Measurements from ENCODE around the gene ABCG1.

The ABCG1 gene

GRCh38 chr21:42253466-42253865 is 34.5 kb downstream of the ABCG1 start:
- H3K27me3 Mint-ChIP-seq = no peaks in the 10 kb centered on the region
- H3K9me3 Mint-ChIP-seq = no peaks in the 10 kb centered on the region
- no peak overlapping the region for H3K4me3 Mint-ChIP-seq
- H3K27ac Mint-ChIP-seq = no peak overlapping the region
- DNase-seq = no peak
- H3K4me1 Mint-ChIP-seq (ENCODE audit: low read depth) = peaks cover 32% of the 10 kb centered on the region
- H3K36me3 Mint-ChIP-seq (ENCODE audit: low read depth) = no peaks in the 10 kb centered on the region

GRCh38 chr21:42254083-42254482 is 35.1 kb downstream of the ABCG1 start:
- H3K27me3 Mint-ChIP-seq = no peaks in the 10 kb centered on the region
- H3K27ac Mint-ChIP-seq = no peak overlapping the region
- no peaks in the 10 kb centered on the region for H3K9me3 Mint-ChIP-seq
- H3K4me3 Mint-ChIP-seq = no peak overlapping the region
- DNase-seq = no peak
- peaks cover 36% of the 10 kb centered on the region for H3K4me1 Mint-ChIP-seq (ENCODE audit: low read depth)
- H3K36me3 Mint-ChIP-seq (ENCODE audit: low read depth) = no peaks in the 10 kb centered on the region

- Mint-ChIP-seq H3K36me3 (ENCODE audit: low read depth) (no peaks in the 10 kb centered on the region), H3K9me3 (no peaks in the 10 kb centered on the region), H3K4me3 (no peak overlapping the region), H3K4me1 (ENCODE audit: low read depth) (peaks cover 34% of the 10 kb centered on the region), H3K27ac (peak overlapping the region; percentile 11), H3K27me3 (no peaks in the 10 kb centered on the region)
- no peak for DNase-seq
Observed at GRCh38 chr21:42254651-42255601, 36.0 kb downstream of the ABCG1 start.

- Mint-ChIP-seq H3K27ac (no peak overlapping the region), H3K36me3 (ENCODE audit: low read depth) (no peaks in the 10 kb centered on the region), H3K9me3 (no peaks in the 10 kb centered on the region), H3K4me1 (ENCODE audit: low read depth) (peaks cover 32% of the 10 kb centered on the region), H3K4me3 (no peak overlapping the region), H3K27me3 (no peaks in the 10 kb centered on the region)
- DNase-seq = no peak
Observed at GRCh38 chr21:42255825-42256224, 36.9 kb downstream of the ABCG1 start.

- Mint-ChIP-seq H3K27me3 (no peaks in the 10 kb centered on the region), H3K4me1 (ENCODE audit: low read depth) (peaks cover 28% of the 10 kb centered on the region), H3K36me3 (ENCODE audit: low read depth) (no peaks in the 10 kb centered on the region), H3K27ac (no peak overlapping the region), H3K9me3 (no peaks in the 10 kb centered on the region), H3K4me3 (no peak overlapping the region)
- DNase-seq = no peak
Observed at GRCh38 chr21:42256316-42256715, 37.4 kb downstream of the ABCG1 start.

GRCh38 chr21:42257091-42257765 is 38.3 kb downstream of the ABCG1 start:
- no peaks in the 10 kb centered on the region for H3K27me3 Mint-ChIP-seq
- H3K36me3 Mint-ChIP-seq (ENCODE audit: low read depth) = no peaks in the 10 kb centered on the region
- no peak overlapping the region for H3K4me3 Mint-ChIP-seq
- H3K27ac Mint-ChIP-seq = no peak overlapping the region
- DNase-seq = no peak
- no peaks in the 10 kb centered on the region for H3K9me3 Mint-ChIP-seq
- H3K4me1 Mint-ChIP-seq (ENCODE audit: low read depth) = peaks cover 25% of the 10 kb centered on the region

- DNase-seq = peak; percentile 88
- Mint-ChIP-seq H3K36me3 (ENCODE audit: low read depth) (no peaks in the 10 kb centered on the region), H3K4me3 (no peak overlapping the region), H3K4me1 (ENCODE audit: low read depth) (peaks cover 23% of the 10 kb centered on the region), H3K9me3 (no peaks in the 10 kb centered on the region), H3K27me3 (no peaks in the 10 kb centered on the region), H3K27ac (no peak overlapping the region)
Observed at GRCh38 chr21:42258150-42258884, 39.4 kb downstream of the ABCG1 start.

- peaks cover 18% of the 10 kb centered on the region for H3K4me1 Mint-ChIP-seq (ENCODE audit: low read depth)
- H3K36me3 Mint-ChIP-seq (ENCODE audit: low read depth) = no peaks in the 10 kb centered on the region
- H3K27me3 Mint-ChIP-seq = no peaks in the 10 kb centered on the region
- DNase-seq = no peak
- no peaks in the 10 kb centered on the region for H3K9me3 Mint-ChIP-seq
- H3K4me3 Mint-ChIP-seq = no peak overlapping the region
- H3K27ac Mint-ChIP-seq = no peak overlapping the region
Observed at GRCh38 chr21:42258885-42259407, 40.0 kb downstream of the ABCG1 start.

GRCh38 chr21:42260121-42260520 is 41.2 kb downstream of the ABCG1 start:
- Mint-ChIP-seq H3K27me3 (no peaks in the 10 kb centered on the region), H3K4me1 (ENCODE audit: low read depth) (peaks cover 8% of the 10 kb centered on the region), H3K36me3 (ENCODE audit: low read depth) (no peaks in the 10 kb centered on the region), H3K27ac (no peak overlapping the region), H3K9me3 (no peaks in the 10 kb centered on the region), H3K4me3 (no peak overlapping the region)
- no peak for DNase-seq

- Mint-ChIP-seq H3K4me3 (no peak overlapping the region), H3K27ac (no peak overlapping the region), H3K27me3 (no peaks in the 10 kb centered on the region), H3K36me3 (ENCODE audit: low read depth) (no peaks in the 10 kb centered on the region), H3K9me3 (no peaks in the 10 kb centered on the region), H3K4me1 (ENCODE audit: low read depth) (peaks cover 9% of the 10 kb centered on the region)
- DNase-seq = no peak
Observed at GRCh38 chr21:42261829-42262200, 42.9 kb downstream of the ABCG1 start.

GRCh38 chr21:42262831-42263231 is 43.9 kb downstream of the ABCG1 start:
- Mint-ChIP-seq H3K27ac (no peak overlapping the region), H3K36me3 (ENCODE audit: low read depth) (no peaks in the 10 kb centered on the region), H3K4me1 (ENCODE audit: low read depth) (peaks cover 16% of the 10 kb centered on the region), H3K9me3 (no peaks in the 10 kb centered on the region), H3K27me3 (no peaks in the 10 kb centered on the region), H3K4me3 (no peak overlapping the region)
- DNase-seq = no peak

- no peak for DNase-seq
- no peaks in the 10 kb centered on the region for H3K27me3 Mint-ChIP-seq
- H3K9me3 Mint-ChIP-seq = no peaks in the 10 kb centered on the region
Observed at GRCh38 chr21:42263591-42264131, 44.7 kb downstream of the ABCG1 start.

GRCh38 chr21:42264245-42265195 is 45.6 kb downstream of the ABCG1 start:
- Mint-ChIP-seq H3K9me3 (no peaks in the 10 kb centered on the region), H3K4me3 (no peak overlapping the region), H3K4me1 (ENCODE audit: low read depth) (peaks cover 24% of the 10 kb centered on the region), H3K36me3 (ENCODE audit: low read depth) (no peaks in the 10 kb centered on the region), H3K27ac (no peak overlapping the region), H3K27me3 (no peaks in the 10 kb centered on the region)
- DNase-seq = no peak

More at GRCh38 chr21:42263591-42264131, 44.7 kb downstream of the ABCG1 start:
- no peaks in the 10 kb centered on the region for H3K36me3 Mint-ChIP-seq (ENCODE audit: low read depth)
- H3K4me3 Mint-ChIP-seq = no peak overlapping the region
- peaks cover 19% of the 10 kb centered on the region for H3K4me1 Mint-ChIP-seq (ENCODE audit: low read depth)
- no peak overlapping the region for H3K27ac Mint-ChIP-seq
